ENCODE data around the gene ATG4A. TPM values are rescaled to one million over a fixed set of nuclear protein-coding genes. Genes with fewer than 3 reads are reported as not detected.

Gene ATG4A
- total and polyA plus RNA-seq, 9 of the 15 experiments (the other 6 are each of a cell fraction or from before 2014, with no cell fraction given): 7.3 to 24.5 (median 16.6) TPM

GRCh38 chrX:108049649-108050048 lies 41.9 kb upstream of the ATG4A start:
- intact Hi-C loops (cut with micrococcal nuclease): no loop called here
- WGBS (ENCODE audit: insufficient coverage, low coverage, missing lambda C conversion rate): 0% methylated on average over 1 of the region's 1 CpG
- no peak for ATAC-seq
- H3K4me2 ChIP-seq (ENCODE audit: insufficient read depth, low read length): no peak overlapping the region
- peaks cover 0 to 6% of the 10 kb centered on the region in 2 experiments; a peak in 1 of 5 replicates for H3K27me3 ChIP-seq (ENCODE audit: control insufficient read depth in 2 of 2, insufficient read depth in 2 of 2, low read length in 2 of 2)
- no peak overlapping the region for H2AFZ ChIP-seq (ENCODE audit: low read depth, low read length)
- H3K4me1 ChIP-seq (replicated peaks in 1 of 2; ENCODE audit: control insufficient read depth in 2 of 2, insufficient read depth in 2 of 2, low read length in 2 of 2): no peaks in the 10 kb centered on the region
- ChIA-PET CTCF (ENCODE audit: low intra/inter-chr PET ratio) (no interaction called here), POLR2A (no interaction called here)
- no peak overlapping the region for H3K9ac ChIP-seq (ENCODE audit: insufficient read depth in 1 of 2, low read depth in 2 of 2, low read length in 2 of 2)
- H3K9me3 ChIP-seq (replicated peaks; ENCODE audit: control insufficient read depth, insufficient read depth, low read depth, low read length): no peaks in the 10 kb centered on the region
- in situ Hi-C loops (cut with MboI): no loop called here
- H3K27ac ChIP-seq (ENCODE audit: extremely low read depth, low read depth, low read length): no peak overlapping the region
- BruUV-seq (replicated peaks): no TSS peak
- no peak overlapping the region for H3K4me3 ChIP-seq
- no peaks in the 10 kb centered on the region for H3K36me3 ChIP-seq (ENCODE audit: control insufficient read depth, insufficient read depth, low read length)
- TF ChIP-seq ZNF77 (CRISPR knock-in tag; IDR thresholded peaks at IDR 0.05): no peak
- no peak for TF ChIP-seq ZNF263 (CRISPR knock-in tag; IDR thresholded peaks at IDR 0.05; ENCODE audit: borderline replicate concordance)
- no peak for TF ChIP-seq ZBTB49 (CRISPR knock-in tag; IDR thresholded peaks at IDR 0.05; ENCODE audit: borderline replicate concordance)
- no peaks in the 10 kb centered on the region for H4K20me1 ChIP-seq (replicated peaks; ENCODE audit: control insufficient read depth, insufficient read depth, low read length)
- DNase-seq (ENCODE audit: extremely low read depth in 1 of 4, low spot score in 3 of 4): no peak
- no peak for FAIRE-seq
- H3K9me1 ChIP-seq (ENCODE audit: control insufficient read depth, insufficient read depth, low read length): no peaks in the 10 kb centered on the region
- no peaks in the 10 kb centered on the region for H3K79me2 ChIP-seq (ENCODE audit: control insufficient read depth, insufficient read depth, low read length)

- Histone ChIP-seq H2AFZ (ENCODE audit: low read depth, low read length) (no peak overlapping the region), H3K9ac (ENCODE audit: insufficient read depth in 1 of 2, low read depth in 2 of 2, low read length in 2 of 2) (no peak overlapping the region), H3K36me3 (ENCODE audit: control insufficient read depth, insufficient read depth, low read length) (no peaks in the 10 kb centered on the region), H3K9me3 (replicated peaks; ENCODE audit: control insufficient read depth, insufficient read depth, low read depth, low read length) (no peaks in the 10 kb centered on the region), H4K20me1 (replicated peaks; ENCODE audit: control insufficient read depth, insufficient read depth, low read length) (no peaks in the 10 kb centered on the region), H3K4me3 (no peak overlapping the region), H3K4me1 (replicated peaks in 1 of 2; ENCODE audit: control insufficient read depth in 2 of 2, insufficient read depth in 2 of 2, low read length in 2 of 2) (no peaks in the 10 kb centered on the region), H3K4me2 (ENCODE audit: insufficient read depth, low read length) (no peak overlapping the region), H3K27ac (ENCODE audit: extremely low read depth, low read depth, low read length) (no peak overlapping the region), H3K9me1 (ENCODE audit: control insufficient read depth, insufficient read depth, low read length) (no peaks in the 10 kb centered on the region), H3K79me2 (ENCODE audit: control insufficient read depth, insufficient read depth, low read length) (no peaks in the 10 kb centered on the region), H3K27me3 (ENCODE audit: control insufficient read depth in 2 of 2, insufficient read depth in 2 of 2, low read length in 2 of 2) (peaks cover 0 to 6% of the 10 kb centered on the region in 2 experiments; a peak in 1 of 5 replicates)
- CTCF ChIA-PET (ENCODE audit: low intra/inter-chr PET ratio): no interaction called here
- intact Hi-C loops (cut with micrococcal nuclease) (no loop called here), in situ Hi-C loops (cut with MboI) (no loop called here)
- no peak for FAIRE-seq
- POLR2A ChIA-PET: no interaction called here
- no peak for DNase-seq (ENCODE audit: extremely low read depth in 1 of 4, low spot score in 3 of 4)
- no peak for ATAC-seq
- BruUV-seq (replicated peaks): no TSS peak
- no peak for TF ChIP-seq DDX20 (tag; IDR thresholded peaks at IDR 0.05; ENCODE audit: low read depth)
- TF ChIP-seq NR4A1 (CRISPR knock-in tag; IDR thresholded peaks at IDR 0.05): no peak
- TF ChIP-seq NR4A1 (tag; IDR thresholded peaks at IDR 0.05): no peak
- no peak for TF ChIP-seq CEBPB (tag; IDR thresholded peaks at IDR 0.05)
- TF ChIP-seq ZHX1 (conservative IDR thresholded peaks at IDR 0.05; ENCODE audit: low read length): no peak
- TF ChIP-seq ZFPM2 (CRISPR knock-in tag; IDR thresholded peaks at IDR 0.05): no peak
These were observed 38.4 kb upstream of the ATG4A start for GRCh38 chrX:108053218-108053617.

Measured in K562 (cell line).